ENCODE measurements around the gene PPFIBP1. TPM values are rescaled to one million over a fixed set of nuclear protein-coding genes. Genes with fewer than 3 reads are reported as not detected.
"Not testable (repeated sequence)": the region's sequence is repeated elsewhere in the genome, so short reads cannot be mapped to it uniquely, and the experiment has no call there.

The PPFIBP1 gene
- total RNA-seq, 3 donors from 2014 or later, result 34.4 to 86.5 (median 84.0) TPM

DNA sequence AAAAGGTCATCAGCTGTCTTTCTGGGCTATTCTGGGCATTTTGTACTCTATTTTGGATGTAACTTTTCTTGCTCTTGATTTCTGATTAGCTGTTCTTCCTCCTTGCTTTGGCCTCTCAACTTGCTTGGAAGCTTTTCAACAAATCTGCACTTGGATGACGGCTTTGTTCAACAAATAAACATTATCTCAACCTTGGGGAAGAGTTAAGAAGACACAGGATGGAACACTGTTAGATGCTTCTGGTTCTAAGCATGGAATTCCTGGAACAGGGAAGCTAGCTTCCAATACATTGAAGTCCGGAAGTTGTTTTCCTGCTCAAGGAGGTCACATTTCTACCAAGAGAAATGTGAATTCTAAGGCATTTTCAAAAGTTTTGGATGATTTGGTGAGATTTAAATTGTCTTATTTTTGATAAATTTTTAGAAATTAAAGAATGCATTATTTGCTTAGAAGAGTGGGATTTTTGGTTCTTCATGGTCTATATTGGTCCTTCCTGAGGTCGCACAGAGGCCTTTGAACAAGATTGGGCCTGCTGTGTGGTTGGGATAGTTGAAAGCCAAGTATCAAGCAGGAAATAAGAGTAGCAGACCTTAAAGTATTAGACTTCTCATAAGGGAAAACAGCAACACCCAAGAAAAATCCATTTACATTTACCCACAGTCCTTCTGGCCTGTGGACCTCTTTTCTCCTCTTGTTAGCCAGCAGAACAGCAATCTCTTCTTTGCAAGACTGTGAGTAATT is 59.2 kb downstream of the PPFIBP1 start:
- no peak for DNase-seq (ENCODE audit: low spot score in 2 of 2)
- H3K4me3 ChIP-seq, result no peak overlapping the region
- H3K27me3 ChIP-seq, result no peaks in the 10 kb centered on the region
- TF ChIP-seq, protein P1, sequence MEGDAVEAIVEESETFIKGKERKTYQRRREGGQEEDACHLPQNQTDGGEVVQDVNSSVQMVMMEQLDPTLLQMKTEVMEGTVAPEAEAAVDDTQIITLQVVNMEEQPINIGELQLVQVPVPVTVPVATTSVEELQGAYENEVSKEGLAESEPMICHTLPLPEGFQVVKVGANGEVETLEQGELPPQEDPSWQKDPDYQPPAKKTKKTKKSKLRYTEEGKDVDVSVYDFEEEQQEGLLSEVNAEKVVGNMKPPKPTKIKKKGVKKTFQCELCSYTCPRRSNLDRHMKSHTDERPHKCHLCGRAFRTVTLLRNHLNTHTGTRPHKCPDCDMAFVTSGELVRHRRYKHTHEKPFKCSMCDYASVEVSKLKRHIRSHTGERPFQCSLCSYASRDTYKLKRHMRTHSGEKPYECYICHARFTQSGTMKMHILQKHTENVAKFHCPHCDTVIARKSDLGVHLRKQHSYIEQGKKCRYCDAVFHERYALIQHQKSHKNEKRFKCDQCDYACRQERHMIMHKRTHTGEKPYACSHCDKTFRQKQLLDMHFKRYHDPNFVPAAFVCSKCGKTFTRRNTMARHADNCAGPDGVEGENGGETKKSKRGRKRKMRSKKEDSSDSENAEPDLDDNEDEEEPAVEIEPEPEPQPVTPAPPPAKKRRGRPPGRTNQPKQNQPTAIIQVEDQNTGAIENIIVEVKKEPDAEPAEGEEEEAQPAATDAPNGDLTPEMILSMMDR (IDR thresholded peaks at IDR 0.05), result no peak
- TF ChIP-seq POLR2A (IDR thresholded peaks at IDR 0.05) (no peak), POLR2AphosphoS5 (IDR thresholded peaks at IDR 0.05) (no peak)
- no peaks in the 10 kb centered on the region for H3K9me3 ChIP-seq
- H3K36me3 ChIP-seq, result no peaks in the 10 kb centered on the region
- peak overlapping the region; percentile 73 to 84 for H3K27ac ChIP-seq
- H3K4me1 ChIP-seq, result peaks cover 0 to 10% of the 10 kb centered on the region in 2 donors
- intact Hi-C loops (cut with DNase I; ENCODE audit: low total_unique reads), result no loop called here

DNA sequence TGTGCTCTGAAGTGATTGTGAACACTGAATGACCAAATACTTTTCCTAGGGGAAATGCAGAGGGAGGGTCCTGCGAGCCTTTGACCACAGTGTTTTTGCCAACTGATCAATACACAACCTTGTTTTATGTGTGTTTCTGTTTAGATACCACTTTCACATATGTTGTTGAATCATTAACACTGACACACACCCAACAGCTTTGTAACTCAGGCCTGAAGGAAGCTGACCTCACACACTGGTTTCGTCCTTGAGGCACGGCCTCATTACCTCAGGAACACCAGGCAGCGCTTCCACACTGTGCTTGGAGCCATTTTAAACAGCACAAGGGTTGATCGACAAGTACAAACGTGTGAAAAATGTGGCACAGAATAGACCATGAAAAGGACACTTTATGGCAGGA is 60.0 kb downstream of the PPFIBP1 start:
- Histone ChIP-seq H3K9me3 (no peaks in the 10 kb centered on the region), H3K36me3 (no peaks in the 10 kb centered on the region), H3K4me3 (no peak overlapping the region), H3K4me1 (peaks cover 0 to 10% of the 10 kb centered on the region in 2 donors), H3K27me3 (no peaks in the 10 kb centered on the region), H3K27ac (peak overlapping the region; percentile 73 to 84)
- DNase-seq (ENCODE audit: low spot score in 2 of 2), result no peak
- intact Hi-C loops (cut with DNase I; ENCODE audit: low total_unique reads), result no loop called here
- no peak for TF ChIP-seq POLR2AphosphoS5 (IDR thresholded peaks at IDR 0.05)
- TF ChIP-seq, protein P1 (IDR thresholded peaks at IDR 0.05), result no peak
- TF ChIP-seq POLR2A (IDR thresholded peaks at IDR 0.05), result no peak

GRCh38 chr12:27585739-27586265 is 61.8 kb downstream of the PPFIBP1 start:
- TF ChIP-seq POLR2AphosphoS5 (IDR thresholded peaks at IDR 0.05) (no peak), POLR2A (IDR thresholded peaks at IDR 0.05) (no peak)
- TF ChIP-seq, protein P1 (IDR thresholded peaks at IDR 0.05), result no peak
- peak overlapping the region; percentile 10 to 40 for H3K27ac ChIP-seq
- H3K4me1 ChIP-seq, result peaks cover 0 to 10% of the 10 kb centered on the region in 2 donors
- H3K4me3 ChIP-seq, result no peak overlapping the region
- no peaks in the 10 kb centered on the region for H3K36me3 ChIP-seq
- no peaks in the 10 kb centered on the region for H3K27me3 ChIP-seq
- intact Hi-C loops (cut with DNase I; ENCODE audit: low total_unique reads), result no loop called here
- no peaks in the 10 kb centered on the region for H3K9me3 ChIP-seq
- no peak for DNase-seq (ENCODE audit: low spot score in 2 of 2)

DNA sequence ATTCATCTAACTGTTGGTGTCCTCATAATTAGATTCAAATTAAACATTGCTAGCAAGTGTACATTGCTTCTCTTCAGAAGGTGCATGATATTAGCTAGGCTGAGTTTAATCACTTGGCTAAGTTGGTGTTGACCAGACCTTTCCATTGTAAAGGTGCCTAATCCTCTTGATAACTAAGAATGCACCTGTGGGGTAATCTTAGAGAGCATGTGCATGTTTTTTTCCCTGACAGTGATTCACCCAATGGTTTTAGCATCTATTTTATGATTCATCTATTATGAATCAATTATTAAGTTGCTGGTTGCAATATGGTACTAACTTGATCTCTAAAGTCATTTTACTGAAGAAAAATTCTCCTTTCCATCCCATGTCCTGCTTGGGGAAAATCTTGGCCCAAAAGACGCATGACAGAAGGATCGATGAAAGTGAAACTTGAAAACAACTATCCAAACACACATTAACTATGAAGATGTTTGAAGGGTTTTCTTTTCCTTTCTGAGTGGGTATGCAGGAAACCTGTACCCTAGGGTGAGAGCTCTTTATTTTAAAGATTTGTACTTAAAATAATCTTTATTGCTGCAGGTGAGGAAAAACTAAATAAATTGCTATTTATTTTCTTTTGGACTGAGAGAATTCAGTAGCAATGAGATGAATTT is 64.2 kb downstream of the PPFIBP1 start:
- peak overlapping the region; percentile 23 to 60 for H3K27ac ChIP-seq
- H3K4me3 ChIP-seq, result peak overlapping the region in 1 of 3 donors; percentile 9
- H3K9me3 ChIP-seq; H3K27me3 ChIP-seq; DNase-seq (ENCODE audit: low spot score in 2 of 2); intact Hi-C loops (cut with DNase I; ENCODE audit: low total_unique reads); H3K4me1 ChIP-seq; H3K36me3 ChIP-seq: not testable (repeated sequence)

DNA sequence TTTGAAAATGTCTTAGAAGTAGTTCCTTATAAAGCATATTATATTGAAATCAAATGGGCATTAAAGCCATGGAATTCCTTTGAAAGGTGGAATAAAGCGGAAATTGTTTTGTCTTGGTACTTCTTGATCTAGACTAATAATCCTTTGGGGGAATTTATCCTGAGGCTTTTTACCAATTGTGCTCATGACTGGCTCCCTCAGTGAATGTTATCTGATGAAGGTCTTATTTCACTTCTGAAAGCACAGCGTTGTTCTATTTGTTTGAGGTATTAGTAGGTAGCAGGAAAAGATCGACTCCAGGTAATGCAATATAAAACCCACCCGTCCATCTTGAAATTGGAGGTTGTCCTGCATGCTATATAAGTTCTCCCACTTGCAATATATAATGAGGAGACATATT is 64.8 kb downstream of the PPFIBP1 start:
- Histone ChIP-seq H3K36me3 (no peaks in the 10 kb centered on the region), H3K27ac (peak overlapping the region; percentile 23 to 60), H3K4me3 (peak overlapping the region in 1 of 3 donors; percentile 9), H3K27me3 (no peaks in the 10 kb centered on the region), H3K4me1 (no peaks in the 10 kb centered on the region), H3K9me3 (no peaks in the 10 kb centered on the region)
- intact Hi-C loops (cut with DNase I; ENCODE audit: low total_unique reads), result no loop called here
- no peak for DNase-seq (ENCODE audit: low spot score in 2 of 2)
- TF ChIP-seq, protein P1 (IDR thresholded peaks at IDR 0.05), result no peak
- TF ChIP-seq POLR2AphosphoS5 (IDR thresholded peaks at IDR 0.05) (no peak), POLR2A (IDR thresholded peaks at IDR 0.05) (no peak)

Data from breast epithelium (tissue), 4 donors.